ENCODE measurements around the gene IL21R. TPM values are rescaled to one million over a fixed set of nuclear protein-coding genes. Genes with fewer than 3 reads are reported as not detected.
"Not testable (repeated sequence)": the region's sequence is repeated elsewhere in the genome, so short reads cannot be mapped to it uniquely, and the experiment has no call there.

The IL21R gene
- total RNA-seq, 1 donor from 2014 or later = 1.2 TPM

DNA sequence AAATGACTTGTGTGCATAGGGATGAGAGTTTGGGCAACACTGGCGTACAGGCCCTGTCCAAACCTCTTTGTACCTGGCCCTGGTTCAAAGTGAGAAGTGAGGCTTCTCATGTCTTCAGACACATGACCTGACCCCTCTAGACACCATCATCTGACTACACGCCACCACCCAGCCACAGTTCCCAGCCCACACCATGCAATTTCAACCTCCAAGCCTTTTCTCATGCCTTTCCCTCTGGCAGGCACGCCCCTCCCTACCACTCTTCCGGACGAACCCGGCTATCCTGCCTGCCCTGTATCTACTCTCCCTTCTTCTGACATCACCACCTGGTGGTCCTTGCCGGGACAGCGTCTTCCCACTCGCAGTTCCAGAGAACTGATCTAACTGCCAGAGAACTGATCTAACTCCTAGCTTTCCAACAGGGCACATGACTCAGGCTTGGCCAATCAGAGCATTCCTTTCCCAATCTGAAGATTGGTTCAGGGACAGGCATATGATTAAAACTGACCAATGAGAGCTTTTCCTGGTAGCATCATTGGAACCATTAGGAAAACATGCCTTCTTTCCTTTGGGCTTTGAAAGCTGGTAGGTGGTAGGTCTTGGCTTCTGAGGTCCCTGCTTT, 27.1 kb upstream of the IL21R start:
- peak; percentile 55 for DNase-seq (ENCODE audit: low spot score)

DNA sequence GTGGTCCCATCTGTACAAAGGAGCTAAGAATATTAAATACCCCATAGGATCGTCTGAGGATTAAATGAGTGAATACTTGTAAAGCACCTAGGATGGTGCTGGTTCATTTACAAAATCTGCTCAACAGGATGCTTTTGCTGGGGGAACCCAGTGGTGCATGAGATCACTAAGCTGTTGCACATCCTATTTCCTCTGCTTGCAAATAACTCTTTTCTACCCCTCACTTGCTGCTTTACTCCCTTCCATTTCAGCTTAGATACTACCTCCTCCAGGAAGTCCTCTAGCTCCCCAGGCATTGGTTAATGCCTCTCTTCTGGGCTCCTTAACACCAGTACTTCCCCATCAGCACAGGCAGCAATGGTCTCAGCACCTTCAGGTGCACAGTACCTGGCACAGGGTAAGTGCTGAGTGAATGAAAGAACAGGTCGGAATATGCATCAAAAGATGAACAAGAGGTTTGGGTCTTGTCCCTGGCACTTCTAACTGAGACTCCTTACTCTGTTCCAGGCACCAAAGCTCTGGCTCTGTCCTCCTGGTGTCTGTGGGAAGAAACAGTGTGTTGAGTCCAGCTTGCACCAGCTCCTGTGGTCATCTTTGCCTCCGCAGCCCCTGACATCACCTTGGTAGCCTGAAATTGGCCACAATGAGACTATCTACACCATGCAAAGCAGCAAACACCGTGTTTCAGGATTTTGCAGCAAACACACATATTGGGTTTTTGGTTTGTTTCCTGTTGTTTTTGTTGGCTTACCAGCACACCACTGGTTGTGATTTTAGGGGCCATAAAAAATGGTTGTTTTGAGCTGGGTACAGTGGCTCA, 24.1 kb upstream of the IL21R start:
- DNase-seq (ENCODE audit: low spot score) = no peak

DNA sequence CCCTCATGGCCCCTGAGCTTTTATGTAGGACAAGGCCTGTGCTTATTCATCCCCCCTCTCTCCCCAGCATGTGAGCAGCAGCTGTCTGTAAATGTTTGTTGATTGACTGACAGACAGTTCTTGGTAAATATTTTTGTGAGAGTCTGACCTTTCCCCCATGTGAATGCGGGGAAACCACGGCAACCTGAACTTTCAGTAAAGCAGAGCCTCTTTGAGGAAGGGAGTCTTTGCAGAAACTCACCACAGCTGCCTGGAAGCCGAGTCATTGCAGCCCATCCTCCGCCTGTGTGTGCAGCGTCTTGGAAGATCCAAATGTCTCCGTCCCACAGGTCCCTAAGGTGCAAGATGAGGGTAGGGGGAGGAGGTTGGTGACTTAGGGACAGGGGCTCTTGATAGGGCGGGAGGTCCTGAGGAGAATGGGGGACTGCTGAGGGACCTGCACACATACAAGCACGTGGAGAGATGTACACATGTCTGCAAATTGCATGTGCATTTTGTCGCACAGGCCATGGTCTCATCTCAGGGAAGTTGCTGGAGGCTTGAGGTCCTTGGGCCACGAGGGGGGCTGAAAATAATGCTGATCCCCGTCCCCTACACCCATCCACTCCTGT, 23.0 kb upstream of the IL21R start:
- DNase-seq (ENCODE audit: low spot score) = no peak

DNA sequence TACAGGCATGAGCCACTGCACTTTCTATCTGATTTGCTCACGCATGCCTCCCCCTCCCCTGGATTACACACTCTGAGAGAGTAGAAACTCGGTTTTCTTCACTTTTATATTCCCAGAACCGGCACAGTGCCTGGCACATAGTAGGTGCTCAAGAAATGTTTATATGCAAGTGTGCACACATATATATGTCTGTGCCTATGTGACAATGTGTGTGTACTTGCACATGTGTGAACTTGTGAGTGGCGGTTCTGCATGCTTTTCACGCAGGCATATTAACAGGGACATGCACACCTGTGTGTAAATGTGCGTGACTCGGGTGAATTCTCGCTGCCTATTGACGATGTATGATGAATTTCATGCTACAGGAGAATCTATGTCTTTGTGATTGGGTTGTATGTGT, 22.1 kb upstream of the IL21R start:
- DNase-seq (ENCODE audit: low spot score) = no peak

DNA sequence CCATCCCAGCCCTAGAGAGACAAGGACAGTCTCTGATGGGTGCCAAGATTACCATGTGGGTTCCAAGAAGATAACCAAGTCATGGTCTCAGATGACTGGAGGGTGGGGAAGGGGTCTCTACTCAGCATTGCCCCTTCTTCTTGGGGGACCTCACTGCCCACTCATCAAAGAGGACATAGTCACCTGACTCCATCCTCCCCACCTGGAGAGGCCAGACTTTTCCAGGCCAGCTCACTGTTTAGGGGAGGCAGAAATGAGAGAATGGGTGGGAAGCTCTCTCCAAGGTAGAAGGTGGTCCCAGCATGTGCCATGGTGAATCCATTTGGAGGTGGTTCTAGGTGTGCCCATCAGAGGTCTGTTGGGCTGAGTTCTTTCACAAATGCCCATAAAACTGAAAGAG, 20.7 kb upstream of the IL21R start:
- DNase-seq (ENCODE audit: low spot score) = no peak

DNA sequence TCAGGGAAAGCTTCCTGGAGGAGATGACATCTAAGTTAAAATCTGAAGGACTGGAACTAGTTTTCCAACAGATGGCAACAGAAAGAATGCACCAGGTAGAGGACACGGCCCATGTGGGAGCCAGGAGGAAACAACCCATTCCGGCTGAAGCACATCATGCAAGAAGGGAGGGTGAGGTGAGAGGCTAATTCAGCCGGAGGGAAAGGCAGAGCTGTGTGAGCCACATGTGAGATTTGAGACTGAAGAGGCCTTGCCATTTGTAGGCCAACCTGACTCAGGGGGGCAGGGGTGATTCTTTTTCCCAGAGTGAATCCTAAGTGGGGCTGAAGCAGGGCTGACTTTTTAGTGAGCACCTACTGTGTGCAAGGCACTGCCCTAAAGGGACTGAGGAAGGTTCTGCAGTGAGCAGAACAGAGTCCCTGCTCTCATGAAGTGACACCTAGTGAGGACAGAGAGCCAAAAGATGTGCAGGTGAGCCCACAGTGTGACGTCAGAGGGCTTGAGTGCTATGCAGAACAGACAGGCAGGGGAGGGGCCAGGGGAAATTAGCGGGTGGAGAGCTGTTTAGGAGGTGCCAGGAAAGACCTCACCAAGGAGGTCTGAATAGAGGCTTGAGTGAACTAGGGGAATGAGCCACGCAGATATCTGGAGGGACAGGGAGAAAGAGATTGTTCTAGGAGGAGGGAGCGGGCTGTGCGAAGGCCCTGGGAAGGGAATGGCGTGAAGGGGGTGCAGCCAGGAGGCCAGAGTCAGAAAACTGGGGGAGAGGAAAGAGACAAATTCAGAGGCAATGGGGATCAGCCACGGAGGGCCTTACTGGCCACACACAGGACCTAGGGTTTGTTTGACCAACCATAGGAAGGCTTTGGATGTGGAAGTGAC, 19.8 kb upstream of the IL21R start:
- DNase-seq (ENCODE audit: low spot score) = no peak

DNA sequence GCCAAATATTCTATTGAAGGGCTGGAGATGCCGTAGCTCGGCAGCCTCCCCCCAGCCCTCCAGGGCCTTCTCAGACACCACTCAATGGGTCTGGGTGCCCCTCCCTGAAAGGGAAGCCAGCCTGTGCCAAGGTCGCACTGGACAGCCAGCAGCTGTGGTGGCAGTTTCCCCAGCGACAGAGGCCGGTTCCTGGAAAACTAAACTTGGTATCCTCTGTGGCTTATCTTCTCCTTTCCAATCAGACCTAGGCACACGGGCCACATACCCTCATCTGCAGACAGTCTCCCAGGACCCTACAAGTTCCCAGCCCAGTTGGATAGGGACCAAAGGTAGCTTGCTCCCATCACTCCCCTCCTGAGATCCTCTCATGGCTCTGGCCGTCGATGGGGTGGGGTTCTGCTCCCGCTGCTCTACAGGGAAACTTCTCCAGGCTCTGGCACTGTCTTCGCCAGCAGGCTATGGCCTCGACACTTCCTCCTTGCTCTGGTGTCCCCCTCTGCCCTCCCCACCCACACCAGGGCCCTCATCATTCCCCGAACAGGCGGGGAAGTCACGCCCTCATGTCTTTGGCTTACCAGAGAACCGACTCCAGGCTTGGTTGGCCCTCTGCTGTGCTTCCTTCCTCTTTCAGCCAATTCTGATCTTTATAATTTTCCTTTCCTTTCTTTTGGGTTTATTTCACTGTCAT, 18.3 kb upstream of the IL21R start:
- no peak for DNase-seq (ENCODE audit: low spot score)

DNA sequence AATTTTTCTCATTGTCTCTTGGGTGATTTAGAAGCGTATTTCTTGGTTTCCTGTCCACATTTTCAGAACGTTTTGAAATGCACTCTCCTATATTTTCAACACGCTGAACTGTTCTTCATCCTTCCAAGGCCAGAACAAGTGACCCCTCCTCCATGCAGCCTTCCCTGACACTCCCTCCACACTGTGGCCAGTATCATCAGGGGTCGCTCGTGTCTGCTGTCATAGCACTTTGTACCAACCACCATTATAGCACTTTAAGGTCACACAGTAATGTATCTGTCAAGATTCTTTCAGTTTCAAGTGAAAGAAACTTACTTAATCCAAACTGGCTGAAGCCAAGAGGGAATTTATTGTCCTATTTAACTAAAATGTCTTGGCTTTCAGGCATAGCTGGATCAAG, 17.5 kb upstream of the IL21R start:
- no peak for DNase-seq (ENCODE audit: low spot score)

DNA sequence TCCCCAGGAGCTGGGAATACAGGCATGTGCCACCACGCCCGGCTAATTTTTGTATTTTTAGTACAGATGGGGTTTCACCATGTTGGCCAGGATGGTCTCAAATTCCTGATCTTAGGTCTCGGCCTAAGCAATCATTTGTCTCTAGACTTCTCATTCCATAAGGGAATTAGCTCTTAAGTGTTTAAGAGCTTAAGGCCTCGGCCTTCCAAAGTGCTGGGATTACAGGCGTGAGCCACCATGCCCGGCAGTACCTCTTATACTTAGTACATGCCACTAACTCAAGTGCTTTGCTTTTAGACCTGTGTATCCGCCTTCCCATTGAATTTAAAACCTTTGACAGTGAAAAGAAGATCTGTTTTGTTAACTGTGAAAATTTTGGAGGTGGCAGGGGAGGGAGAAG, 16.6 kb upstream of the IL21R start:
- no peak for DNase-seq (ENCODE audit: low spot score)

DNA sequence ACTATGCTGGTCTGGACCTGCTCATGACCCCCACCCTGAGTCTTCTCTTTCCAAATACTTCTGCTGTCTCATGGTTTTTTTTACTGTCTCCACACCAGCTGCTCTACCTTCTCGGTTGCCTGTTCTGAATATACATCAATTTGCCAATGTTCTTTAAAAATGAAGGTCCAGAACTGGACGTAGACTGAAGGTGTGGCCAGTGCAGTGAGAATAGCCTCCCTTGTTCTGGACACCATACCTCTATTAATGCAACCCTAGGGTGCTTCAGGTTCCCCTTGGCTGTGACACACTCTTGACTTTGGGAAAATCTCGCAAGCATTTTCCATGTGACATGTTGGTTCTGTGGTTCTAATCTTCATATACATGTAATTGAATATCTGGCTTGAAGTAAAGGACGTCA, 15.3 kb upstream of the IL21R start:
- DNase-seq (ENCODE audit: low spot score) = no peak

DNA sequence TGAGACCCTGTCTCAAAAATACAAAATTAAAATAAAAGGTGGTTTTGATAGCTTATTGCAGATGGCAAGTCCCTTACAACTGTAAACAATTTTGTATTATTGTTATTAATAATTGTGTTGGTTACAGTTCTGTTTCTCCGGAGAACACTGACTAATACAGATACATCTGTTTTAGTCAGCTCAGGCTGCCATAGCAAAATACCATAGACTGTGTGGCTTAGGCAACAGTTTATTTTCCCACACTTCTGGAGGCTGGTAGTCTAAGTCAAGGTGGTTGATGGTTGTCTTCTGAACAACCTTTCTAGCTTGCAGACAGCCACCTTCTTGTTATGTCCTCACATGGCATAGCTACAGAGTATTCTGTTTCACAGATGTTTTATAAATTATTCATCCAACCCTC, 14.2 kb upstream of the IL21R start:
- no peak for DNase-seq (ENCODE audit: low spot score)

DNA sequence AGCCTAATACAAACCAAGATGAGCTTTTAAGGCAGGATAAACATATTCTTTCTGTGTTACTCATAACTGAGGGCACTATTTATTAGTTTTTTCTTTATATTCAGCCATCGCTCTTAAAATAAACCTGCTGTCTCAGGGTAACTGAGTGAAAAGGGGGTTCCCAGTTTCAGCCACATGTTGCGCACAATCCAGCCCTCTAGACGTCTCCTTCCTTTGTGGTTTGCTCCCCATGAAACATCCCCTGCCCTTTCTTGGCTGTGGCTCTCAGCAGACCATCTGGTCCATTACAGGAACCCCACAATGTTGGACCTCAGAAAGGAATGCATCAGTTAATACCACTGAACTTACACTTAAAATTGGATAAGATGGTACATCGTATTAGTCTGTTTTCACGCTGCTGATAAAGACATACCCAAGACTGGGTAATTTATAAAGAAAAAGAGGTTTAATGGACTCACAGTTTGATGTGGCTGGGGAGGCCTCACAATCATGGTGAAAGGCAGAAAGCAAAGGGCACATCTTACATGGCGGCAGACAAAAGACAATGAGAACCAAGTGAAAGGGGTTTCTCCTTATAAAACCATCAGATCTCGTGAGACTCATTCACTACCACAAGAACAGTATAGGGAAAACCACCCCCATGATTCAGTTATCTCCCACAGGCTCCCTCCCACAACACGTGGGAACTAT, 12.6 kb upstream of the IL21R start:
- no peak for DNase-seq (ENCODE audit: low spot score)

DNA sequence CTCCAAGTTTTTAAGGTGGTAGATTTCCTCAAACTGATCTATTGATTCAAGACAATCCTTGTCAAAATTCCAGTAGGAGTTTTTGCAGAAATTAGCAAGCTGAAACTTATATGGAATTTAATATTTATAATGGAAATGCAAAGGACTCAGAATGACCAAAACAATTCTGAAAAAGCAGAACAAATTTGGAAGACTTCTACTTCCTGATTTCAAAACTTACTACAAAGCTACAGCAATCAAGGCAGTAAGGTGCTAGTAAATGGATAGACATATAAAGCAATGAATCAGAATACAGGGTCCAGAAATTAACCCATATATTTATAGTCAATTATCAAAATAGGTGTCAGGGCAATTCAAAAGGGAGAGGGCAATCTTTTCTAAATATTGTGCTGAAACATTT, 11.8 kb upstream of the IL21R start:
- no peak for DNase-seq (ENCODE audit: low spot score)

DNA sequence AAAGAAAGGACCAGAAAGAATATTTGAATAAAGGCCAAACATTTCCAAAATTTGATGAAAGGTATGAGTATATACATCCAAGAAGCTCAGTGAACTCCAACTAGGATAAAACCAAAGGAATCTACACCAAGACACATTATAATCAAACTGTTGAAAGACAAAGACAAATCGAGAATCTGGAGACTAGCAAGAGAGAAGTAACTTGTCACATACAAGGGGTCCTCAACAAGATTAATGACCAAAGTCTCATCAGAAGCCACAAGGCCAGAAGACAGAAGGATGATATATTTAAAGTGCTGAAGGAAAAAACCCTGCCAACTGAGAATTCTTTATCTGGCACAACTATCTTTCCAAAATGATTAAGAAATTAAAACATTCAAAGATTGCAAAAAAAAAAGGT, 9.3 kb upstream of the IL21R start:
- DNase-seq (ENCODE audit: low spot score) = no peak

DNA sequence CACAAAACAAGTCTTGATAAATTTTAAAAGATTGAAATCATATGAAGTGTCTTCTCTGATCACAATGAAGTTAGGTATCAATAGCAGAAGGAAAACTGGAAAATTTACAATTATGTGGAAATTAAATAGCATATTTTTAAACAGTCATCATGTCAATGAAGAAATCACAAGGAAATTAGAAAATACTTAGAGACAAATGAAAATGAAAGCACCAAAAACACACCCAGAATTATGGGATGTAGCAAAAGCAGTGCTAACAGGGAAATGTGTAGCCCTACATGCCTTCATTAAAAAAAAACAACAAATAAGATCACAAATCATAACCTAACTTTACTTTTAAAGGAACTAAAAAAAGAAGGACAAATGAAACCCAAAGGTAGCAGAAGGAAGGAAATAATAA, 7.5 kb upstream of the IL21R start:
- no peak for DNase-seq (ENCODE audit: low spot score)

DNA sequence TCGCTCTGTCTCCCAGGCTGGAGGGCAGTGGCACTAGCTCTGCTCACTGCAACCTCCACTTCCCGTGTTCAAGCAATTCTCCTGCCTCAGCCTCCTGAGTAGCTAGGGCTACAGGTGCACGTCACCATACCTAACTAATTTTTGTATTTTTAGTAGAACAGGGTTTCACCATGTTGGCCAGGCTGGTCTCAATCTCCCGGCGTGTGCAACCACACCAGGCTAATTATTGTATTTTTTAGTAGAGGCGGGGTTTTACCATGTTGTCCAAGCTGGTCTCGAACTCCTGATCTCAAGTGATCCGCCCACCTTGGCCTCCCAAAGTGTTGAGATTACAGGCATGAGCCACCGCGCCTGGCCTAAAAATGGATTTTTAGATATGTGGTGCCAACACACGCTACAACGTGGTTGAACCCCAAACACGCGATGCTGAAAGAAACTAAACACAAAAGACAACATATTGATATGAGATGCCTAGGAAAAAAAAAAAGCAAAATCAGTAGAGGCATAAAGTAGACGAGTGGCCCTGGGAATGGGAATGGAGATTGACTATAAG, 3.6 kb upstream of the IL21R start:
- DNase-seq (ENCODE audit: low spot score) = not testable (repeated sequence)

DNA sequence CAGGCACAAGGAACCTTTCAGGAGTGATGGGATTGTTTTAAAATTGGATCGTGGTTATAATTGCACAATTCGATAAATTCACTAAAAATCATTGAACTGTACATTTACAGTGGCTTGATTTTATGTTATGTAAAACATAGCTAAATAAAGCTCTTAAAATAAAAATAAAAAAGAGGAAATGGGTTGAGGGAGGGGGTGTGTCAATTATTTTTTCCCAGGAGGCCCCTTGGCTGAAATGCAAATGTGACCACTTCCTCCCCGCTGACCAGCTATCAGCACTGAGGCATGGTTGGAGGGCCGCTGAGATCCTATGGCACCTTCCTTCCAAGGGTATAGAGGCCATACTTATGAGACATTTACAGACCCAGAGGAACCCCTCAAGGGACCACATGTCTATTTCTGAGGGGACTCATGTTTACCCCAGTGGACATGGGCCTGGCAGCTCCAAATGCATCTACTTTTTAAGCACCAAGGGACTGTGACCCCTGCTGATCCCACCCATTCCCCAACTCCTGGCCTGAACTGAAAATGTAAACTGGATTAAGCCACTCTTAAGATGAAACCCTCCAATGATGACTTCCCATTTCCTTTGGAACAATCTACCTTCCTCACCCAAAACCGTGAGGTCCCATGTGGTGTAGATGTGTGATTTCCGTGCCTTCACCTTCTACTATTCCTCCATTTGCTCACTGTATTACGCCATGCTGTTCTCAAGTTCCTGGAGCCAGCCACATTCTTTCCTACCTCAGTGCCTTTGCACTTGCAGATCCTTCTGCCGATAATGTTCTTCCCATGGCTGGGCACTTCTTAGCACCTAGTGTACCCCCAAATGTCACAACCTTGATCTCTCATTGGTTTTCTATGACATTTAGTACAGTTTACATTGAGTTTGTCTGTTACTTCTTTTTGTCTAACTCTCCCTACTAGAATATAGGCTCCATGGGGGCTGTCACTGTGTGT, 2.8 kb upstream of the IL21R start:
- no peak for DNase-seq (ENCODE audit: low spot score)

DNA sequence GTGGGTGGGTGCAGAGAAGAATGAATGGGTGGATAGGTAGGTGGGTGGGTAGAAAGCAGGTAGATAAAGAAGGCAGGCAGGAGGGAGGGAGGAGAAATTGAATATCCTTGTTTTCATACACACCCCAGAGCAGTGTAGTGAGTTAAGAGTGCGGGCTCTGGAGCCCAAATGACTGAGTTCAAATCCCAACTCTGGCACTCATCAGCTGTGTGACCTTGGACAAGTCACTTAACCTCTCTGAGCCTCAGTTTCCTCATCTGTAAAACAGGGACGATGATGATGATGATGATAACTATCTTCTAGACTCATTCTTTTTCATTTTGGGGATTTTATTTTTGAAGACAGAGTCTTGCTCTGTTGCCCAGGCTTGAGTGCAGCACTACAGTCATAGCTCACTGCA, 2.0 kb upstream of the IL21R start:
- DNase-seq (ENCODE audit: low spot score) = no peak

All from mucosa of gallbladder (tissue), 1 donor.